ENCODE data around the gene FSCN2.

GRCh38 chr17:81566461-81567126 lies 38.4 kb downstream of the FSCN2 start:
- TF ChIP-seq CTCF (IDR thresholded peaks at IDR 0.05; ENCODE audit: low read length) (no peak), EZH2 (IDR thresholded peaks at IDR 0.05; ENCODE audit: borderline replicate concordance, low read length) (no peak)
